GM12865 (cell line): ENCODE data around the gene RABAC1.

Experiments used
- DNase-seq: peaks from one replicate; pipeline ENCODE4 v3.0.0; 2010; ENCODE audit warnings: low read depth
- H3K4me3 ChIP-seq: 2 replicates; pipeline ENCODE4 v1.5.1; 2011; ENCODE audit warnings: mild to moderate bottlenecking, low read depth, low read length, control low read depth
- TF ChIP-seq, protein P1 (sequence below): IDR thresholded peaks from 2 replicates; pipeline ENCODE4 v1.5.1; 2011; ENCODE audit warnings: low read length, control low read depth, low read depth, inconsistent platforms; ENCODE audit not compliant: insufficient read depth; ENCODE audit errors: missing control alignments

The RABAC1 gene

DNA sequence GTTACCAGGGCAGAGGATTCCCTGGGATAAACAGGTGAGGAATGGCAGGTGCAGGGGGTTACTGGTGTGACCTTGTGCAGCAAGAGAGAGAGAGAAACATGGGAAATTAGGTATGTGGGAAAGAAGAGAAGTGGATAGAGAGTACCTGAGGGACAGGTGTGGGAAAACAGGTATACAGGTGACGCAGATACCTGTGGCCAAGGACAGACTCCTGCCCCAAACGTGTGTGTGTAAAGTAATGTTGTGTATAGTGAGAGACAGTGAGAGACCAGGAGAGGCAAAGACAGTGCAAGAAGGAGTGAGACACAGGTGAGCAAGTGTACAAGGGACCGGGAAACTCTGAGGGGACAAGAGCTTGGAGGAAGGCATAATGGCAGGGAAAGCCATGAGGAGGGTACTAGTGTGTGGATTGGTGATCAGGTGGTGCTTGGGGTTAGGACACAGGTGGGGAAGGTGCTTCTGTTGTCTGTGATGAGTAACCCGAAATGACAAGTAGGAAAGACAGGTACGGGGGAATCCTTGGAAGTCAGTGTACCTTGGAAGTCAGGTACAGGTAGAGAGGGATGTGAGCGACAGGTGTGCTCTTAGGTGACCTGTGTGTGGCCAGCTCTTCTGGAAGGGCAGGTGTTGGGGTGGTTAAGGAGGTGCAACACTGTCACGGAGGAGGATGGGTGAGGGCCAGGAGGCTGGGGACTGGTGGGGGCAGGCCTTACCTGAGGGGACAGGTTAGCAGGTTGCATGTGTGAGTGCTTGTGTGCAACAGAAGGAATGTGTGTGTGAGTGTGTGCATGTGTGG is 33.7 kb downstream of the RABAC1 start:
- DNase-seq, result no peak
- no peak overlapping the region for H3K4me3 ChIP-seq
- TF ChIP-seq, protein P1, sequence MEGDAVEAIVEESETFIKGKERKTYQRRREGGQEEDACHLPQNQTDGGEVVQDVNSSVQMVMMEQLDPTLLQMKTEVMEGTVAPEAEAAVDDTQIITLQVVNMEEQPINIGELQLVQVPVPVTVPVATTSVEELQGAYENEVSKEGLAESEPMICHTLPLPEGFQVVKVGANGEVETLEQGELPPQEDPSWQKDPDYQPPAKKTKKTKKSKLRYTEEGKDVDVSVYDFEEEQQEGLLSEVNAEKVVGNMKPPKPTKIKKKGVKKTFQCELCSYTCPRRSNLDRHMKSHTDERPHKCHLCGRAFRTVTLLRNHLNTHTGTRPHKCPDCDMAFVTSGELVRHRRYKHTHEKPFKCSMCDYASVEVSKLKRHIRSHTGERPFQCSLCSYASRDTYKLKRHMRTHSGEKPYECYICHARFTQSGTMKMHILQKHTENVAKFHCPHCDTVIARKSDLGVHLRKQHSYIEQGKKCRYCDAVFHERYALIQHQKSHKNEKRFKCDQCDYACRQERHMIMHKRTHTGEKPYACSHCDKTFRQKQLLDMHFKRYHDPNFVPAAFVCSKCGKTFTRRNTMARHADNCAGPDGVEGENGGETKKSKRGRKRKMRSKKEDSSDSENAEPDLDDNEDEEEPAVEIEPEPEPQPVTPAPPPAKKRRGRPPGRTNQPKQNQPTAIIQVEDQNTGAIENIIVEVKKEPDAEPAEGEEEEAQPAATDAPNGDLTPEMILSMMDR, result no peak

DNA sequence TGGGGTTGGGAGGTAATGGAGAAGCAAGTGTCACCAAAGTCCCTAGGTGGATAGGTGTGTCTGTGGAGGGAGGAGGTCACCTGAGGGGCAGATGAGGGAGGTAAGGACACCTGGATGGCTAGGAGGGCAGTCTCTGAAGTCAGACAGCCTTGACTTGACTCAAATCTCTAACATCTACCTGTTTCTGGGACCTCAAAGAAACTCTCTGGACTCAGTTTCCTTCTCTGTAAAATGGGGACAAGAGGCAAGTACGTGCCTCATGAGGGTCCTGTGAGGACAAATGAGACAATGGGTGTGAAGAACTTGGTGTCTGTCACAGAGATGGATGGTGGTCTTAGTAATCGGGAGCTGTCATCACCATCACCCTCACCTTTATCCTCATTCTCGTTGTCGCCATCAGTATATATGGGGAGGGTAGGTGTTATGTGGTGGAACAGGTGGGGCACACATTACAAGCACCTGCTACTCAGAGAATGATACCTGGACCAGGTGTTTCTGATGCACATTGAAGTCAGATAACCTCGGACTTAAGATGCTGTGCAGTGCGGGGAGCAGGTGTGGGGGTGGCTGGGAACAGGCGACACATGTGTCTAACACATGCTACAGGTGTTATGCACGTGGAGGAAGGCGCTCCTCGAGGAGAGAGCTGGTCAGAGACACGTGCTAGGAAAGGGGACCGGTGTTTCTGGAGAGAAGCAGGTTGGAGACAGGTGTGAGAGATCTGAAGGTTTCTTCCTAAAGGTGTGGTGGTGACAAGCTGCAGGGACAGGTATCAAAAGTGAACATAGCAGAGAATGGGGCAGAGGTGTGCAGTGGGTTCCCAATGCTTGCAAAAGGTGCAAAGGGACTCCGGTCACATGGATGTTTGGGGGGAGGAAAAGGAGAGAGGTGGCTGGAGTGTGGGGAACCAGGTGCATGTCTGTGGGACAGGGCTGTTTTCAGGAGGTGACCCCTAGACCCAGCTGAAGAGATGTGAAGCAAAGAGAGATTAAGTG is 34.7 kb downstream of the RABAC1 start:
- DNase-seq, result no peak
- no peak overlapping the region for H3K4me3 ChIP-seq
- TF ChIP-seq, protein P1, result no peak

DNA sequence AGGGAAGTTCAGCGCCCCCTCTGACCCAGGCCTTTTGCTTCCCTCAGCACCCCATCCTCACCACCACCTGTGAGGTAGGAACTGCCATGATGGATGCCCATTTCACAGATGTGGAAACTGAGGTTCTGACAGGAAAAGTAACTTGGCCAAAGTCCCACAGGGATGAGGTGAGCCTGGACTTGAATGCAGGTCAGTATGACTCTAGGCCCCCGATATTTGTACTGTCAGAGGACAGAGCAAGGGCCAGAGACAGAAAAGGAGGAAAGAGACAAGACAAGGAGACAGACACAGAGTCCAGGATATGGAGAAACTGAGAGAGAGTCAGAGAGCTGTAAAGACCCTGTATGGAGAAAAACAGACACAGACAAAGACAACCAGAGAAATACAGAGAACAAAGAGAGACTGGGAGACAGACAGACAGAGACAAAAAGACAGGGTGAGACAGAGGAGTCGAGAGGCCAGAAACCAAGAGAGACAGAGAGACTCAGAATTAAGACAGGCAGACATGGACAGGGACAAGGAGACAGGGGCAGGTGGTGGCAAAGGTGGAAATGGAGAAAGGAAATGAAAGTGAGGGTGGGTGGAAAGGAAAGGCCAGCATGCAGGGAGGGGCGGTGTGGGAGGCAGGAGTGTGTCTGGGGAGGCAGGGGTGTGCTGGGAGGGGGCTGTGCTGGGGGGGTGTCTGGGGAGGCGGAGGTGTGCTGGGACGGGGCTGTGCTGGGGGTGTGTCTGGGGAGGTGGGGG is 35.9 kb downstream of the RABAC1 start:
- TF ChIP-seq, protein P1, result no peak
- no peak overlapping the region for H3K4me3 ChIP-seq
- DNase-seq, result no peak

DNA sequence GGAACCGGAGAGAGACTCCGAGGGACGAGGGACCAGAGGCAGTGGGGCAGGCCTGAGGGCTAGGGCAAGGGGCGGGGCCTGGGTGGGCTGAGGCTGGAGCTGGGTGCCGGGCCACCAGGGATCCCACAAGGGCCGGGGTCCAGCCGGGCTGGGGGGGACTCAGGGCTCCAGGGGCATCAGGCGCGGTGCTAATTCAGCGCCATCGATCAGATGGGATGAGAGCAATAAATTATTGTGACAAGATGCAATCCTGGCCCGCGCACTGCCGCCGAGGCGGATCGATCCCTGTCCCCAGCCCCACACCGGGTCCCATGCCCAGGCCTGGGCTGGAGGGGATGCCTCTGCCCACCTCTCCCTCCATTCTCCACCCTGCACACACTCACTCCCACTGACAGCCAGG is 36.5 kb downstream of the RABAC1 start:
- DNase-seq, result no peak
- TF ChIP-seq, protein P1, result no peak
- H3K4me3 ChIP-seq, result no peak overlapping the region

DNA sequence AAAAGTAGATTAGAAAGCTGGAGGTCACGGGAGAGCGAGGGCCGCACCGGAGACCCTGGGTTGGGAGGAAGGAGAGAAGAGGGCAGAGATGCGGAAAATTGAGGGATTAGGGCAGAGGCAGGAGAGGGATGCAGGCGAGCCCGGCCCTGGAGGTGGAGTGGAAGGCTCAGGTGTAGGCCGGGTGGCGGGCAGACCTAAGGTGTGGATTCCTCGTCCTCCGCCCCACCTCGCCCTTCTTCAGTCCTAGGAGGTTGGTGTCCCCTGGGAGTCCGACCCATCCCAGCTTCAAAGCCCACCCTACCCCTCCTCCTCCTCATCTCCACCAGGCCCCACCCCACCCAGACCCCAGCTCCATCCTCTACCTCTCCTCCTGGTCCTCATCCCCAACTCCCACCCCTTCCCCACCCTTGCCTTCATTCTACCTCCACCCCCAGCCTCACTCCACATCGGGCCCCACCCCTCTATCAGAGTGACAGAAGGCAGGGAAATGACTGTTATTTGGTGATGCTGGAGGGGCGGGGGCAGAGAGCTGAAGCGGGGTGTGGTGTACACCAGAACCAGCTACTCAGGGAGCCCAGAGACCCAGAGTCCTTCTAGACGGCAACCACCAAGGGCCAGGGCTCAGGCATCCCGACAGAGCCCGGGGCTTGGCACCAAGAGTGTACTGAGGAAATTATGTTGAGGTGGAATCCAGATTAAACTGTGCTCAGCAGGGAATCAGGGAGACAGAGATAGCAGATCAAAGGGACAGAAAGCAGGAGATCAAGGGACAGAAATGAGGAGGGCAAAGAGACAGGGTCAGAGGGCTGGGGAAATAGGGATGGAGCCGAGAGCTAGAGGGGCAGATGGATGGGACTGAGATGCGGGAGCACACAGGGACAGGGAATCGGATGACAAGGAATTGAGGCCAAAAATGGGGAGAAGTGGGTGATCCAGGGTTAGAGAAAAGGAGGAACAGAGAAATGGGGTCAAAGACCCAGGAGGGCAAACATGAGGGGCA is 37.2 kb downstream of the RABAC1 start:
- H3K4me3 ChIP-seq, result no peak overlapping the region
- no peak for DNase-seq
- TF ChIP-seq, protein P1, result no peak
